Activated naive CD4-positive, alpha-beta T cell treated with anti-CD3 and anti-CD28 coated beads, Interleukin-2, amount 50 U/mL, for 24 hours (primary cell): ENCODE results near the gene TRIM44.
"Not testable (repeated sequence)": the region's sequence is repeated elsewhere in the genome, so short reads cannot be mapped to it uniquely, and the experiment has no call there.

Source experiments
- H3K27ac Mint-ChIP-seq: one replicate; pipeline ENCODE4 v1.8.0; 2021; ENCODE audit warnings: mild to moderate bottlenecking, mixed read lengths
- H3K27me3 Mint-ChIP-seq: one replicate; pipeline ENCODE4 v1.8.0; 2021; ENCODE audit warnings: mixed read lengths
- H3K36me3 Mint-ChIP-seq: one replicate; pipeline ENCODE4 v1.8.0; 2021; ENCODE audit warnings: mixed read lengths
- H3K4me1 Mint-ChIP-seq: one replicate; pipeline ENCODE4 v1.8.0; 2021; ENCODE audit warnings: mixed read lengths
- H3K4me3 Mint-ChIP-seq: one replicate; pipeline ENCODE4 v1.8.0; 2021; ENCODE audit warnings: mild to moderate bottlenecking, mixed read lengths
- H3K9me3 Mint-ChIP-seq: one replicate; pipeline ENCODE4 v1.8.0; 2021; ENCODE audit warnings: mixed read lengths

Gene TRIM44

DNA sequence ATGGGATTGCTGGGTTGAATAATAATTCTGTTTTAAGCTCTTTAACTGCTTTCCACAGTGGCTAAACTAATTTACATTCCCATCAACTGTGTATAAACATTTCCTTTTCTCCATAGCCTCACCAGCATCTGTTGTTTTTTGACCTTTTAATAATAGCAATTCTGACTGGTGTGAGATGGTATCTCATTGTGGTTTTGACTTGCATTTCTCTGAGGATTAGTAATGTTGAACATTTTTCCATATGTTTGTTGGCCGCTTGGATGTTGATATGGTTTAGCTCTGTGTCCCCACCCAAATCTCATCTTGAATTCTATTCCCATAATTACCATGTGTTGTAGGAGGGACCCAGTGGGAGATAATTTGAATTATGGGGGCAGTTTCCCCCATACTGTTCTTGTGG is 107.8 kb downstream of the TRIM44 start:
- not testable (repeated sequence) for H3K27ac Mint-ChIP-seq, H3K4me3 Mint-ChIP-seq, H3K9me3 Mint-ChIP-seq, H3K27me3 Mint-ChIP-seq
- Mint-ChIP-seq H3K4me1 (peaks cover 23% of the 10 kb centered on the region), H3K36me3 (peaks cover 37% of the 10 kb centered on the region)

DNA sequence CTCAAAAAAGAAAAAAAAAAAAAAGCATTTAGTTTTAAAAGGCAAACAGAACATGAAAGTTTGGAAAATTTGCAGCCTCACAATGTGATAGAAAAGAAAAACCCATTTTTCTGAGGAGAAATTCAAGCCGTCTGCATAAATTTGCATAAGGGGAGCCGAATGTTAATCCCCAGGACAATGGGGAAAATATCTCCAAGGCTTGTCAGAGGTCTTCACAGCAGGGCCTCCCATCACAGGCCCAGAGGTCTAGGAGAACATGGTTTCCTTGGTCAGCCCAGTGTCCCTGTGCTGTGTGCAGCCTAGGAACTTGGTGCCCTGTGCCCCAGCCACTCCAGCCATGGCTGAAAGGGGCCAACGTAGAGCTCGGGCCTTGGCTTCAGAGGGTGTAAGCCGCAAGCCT is 109.1 kb downstream of the TRIM44 start:
- Mint-ChIP-seq H3K9me3 (peaks cover 4% of the 10 kb centered on the region), H3K36me3 (peaks cover 38% of the 10 kb centered on the region), H3K4me1 (peaks cover 23% of the 10 kb centered on the region), H3K4me3 (no peak overlapping the region), H3K27ac (no peak overlapping the region), H3K27me3 (no peaks in the 10 kb centered on the region)

DNA sequence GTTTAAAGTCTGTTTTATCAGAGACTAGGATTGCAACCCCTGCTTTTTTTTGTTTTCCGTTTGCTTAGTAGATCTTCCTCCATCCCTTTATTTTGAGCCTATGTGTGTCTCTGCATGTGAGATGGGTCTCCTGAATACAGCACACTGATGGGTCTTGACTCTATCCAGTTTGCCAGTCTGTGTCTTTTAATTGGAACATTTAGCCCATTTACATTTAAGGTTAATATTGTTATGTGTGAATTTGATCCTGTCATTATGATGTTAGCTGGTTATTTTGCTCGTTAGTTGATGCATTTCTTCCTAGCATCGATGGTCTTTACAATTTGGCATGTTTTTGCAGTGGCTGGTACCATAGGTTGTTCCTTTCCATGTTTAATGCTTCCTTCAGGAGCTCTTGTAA is 114.7 kb downstream of the TRIM44 start:
- not testable (repeated sequence) for H3K27ac Mint-ChIP-seq, H3K9me3 Mint-ChIP-seq, H3K4me3 Mint-ChIP-seq, H3K27me3 Mint-ChIP-seq
- Mint-ChIP-seq H3K4me1 (peaks cover 48% of the 10 kb centered on the region), H3K36me3 (peaks cover 32% of the 10 kb centered on the region)

DNA sequence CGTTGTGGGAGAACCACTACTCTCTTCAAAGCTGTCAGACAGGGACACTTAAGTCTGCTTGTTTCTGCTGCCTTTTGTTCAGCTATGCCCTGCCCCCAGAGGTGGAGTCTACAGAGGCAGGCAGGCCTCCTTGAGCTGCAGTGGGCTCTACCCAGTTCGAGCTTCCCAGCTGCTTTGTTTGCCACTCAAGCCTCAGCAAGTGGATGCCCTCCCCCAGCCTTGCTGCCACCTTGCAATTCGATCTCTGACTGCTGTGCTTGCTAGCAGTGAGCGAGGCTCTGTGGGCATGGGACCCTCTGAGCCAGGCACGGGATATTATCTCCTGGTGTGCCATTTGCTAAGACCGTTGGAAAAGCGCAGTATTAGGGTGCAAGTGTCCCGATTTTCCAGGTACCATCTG is 116.4 kb downstream of the TRIM44 start:
- not testable (repeated sequence) for H3K4me3 Mint-ChIP-seq, H3K27me3 Mint-ChIP-seq, H3K9me3 Mint-ChIP-seq, H3K27ac Mint-ChIP-seq
- peaks cover 65% of the 10 kb centered on the region for H3K4me1 Mint-ChIP-seq
- H3K36me3 Mint-ChIP-seq: peaks cover 23% of the 10 kb centered on the region

DNA sequence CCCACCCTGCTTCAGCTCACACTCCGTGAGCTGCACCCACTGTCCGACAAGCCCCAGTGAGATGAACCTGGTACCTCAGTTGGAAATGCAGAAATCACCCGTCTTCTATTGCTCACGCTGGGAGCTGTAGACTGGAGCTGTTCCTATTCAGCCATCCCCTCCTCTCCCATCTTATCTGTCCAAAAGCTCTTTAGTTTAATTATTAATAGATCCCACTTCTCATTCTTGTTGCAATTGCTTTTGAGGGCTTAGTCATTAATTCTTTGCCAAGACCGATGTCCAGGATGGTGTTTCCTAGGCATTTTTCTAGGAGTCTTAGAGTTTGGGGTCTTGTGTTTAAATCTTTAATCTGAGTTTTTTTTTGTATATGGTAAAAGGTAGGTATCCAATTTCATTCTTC is 116.8 kb downstream of the TRIM44 start:
- H3K4me1 Mint-ChIP-seq: peaks cover 69% of the 10 kb centered on the region
- no peaks in the 10 kb centered on the region for H3K9me3 Mint-ChIP-seq
- H3K27me3 Mint-ChIP-seq: no peaks in the 10 kb centered on the region
- peaks cover 23% of the 10 kb centered on the region for H3K36me3 Mint-ChIP-seq
- no peak overlapping the region for H3K4me3 Mint-ChIP-seq
- H3K27ac Mint-ChIP-seq: no peak overlapping the region

DNA sequence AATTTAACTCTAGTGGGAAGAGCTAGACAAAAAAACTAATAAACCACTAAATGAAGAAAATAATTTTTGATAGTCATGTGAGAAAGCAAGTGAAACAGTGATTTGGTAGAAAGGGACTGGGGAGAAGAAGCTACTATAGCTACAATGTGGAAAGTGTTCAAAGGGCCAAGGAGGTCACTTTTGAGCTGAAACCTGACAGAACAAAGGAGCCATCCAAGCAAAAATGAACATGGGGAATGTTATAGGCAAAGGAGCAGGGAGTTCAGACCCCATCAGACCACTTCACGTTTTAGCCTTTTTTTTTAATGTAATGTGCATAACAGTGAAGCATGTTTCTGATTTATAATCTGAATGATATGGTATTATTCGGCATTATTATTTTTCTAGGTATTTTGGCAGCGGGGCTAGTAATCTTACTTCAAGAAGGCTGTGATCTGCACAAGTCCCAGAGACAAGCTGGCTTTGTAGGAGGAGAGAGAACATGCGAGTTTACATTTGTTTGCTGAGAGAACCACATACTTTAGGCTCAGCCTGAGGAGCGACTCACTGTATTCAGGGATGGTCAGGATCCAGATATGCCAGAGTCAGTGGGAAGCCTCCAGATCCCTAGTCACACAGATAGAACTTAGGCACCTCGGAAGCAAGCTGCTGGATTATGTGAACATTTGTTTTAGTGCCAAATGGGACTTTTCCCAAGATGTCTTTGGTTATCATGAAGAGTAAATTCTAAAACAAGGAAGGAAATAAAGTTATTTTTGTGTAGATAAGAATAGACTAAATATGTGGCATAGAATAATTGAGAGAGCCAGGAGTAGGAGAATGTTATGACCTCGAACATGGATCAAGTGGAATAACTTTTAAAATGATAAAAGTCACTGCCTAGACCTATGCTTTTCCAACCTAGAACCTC is 118.6 kb downstream of the TRIM44 start:
- Mint-ChIP-seq H3K27ac (no peak overlapping the region), H3K4me1 (peaks cover 81% of the 10 kb centered on the region), H3K9me3 (no peaks in the 10 kb centered on the region), H3K4me3 (no peak overlapping the region), H3K27me3 (no peaks in the 10 kb centered on the region), H3K36me3 (peaks cover 18% of the 10 kb centered on the region)

DNA sequence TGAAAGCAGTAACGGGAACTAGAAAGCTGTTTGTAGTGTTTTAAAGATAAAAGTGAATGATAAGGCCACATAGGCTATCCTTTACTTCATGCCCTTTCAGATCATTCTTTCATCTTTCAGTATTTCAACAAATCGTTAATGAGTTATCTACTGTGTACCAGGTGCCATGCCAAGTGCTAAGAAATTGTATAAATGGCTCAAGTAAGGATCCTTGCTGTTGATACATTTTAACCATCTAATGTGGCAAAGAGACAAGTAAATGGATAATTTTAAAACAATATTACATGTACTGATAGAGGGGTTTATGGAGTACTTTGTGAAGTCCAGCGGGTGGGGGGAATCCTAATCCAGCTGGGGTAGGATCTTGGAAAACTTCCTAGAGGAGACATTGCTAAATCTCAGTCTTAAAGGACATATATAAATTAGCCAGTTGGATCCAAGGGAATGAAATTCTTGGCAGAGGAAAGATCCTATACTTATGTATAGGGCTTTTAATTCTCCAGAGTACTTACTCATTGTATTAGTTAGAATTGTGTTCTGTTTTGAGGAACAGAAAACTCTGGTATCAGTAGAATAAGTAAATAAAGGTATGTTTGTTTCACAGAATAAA is 119.4 kb downstream of the TRIM44 start:
- Mint-ChIP-seq H3K27ac (no peak overlapping the region), H3K4me1 (peaks cover 83% of the 10 kb centered on the region), H3K4me3 (no peak overlapping the region), H3K27me3 (no peaks in the 10 kb centered on the region), H3K36me3 (peaks cover 17% of the 10 kb centered on the region), H3K9me3 (no peaks in the 10 kb centered on the region)

DNA sequence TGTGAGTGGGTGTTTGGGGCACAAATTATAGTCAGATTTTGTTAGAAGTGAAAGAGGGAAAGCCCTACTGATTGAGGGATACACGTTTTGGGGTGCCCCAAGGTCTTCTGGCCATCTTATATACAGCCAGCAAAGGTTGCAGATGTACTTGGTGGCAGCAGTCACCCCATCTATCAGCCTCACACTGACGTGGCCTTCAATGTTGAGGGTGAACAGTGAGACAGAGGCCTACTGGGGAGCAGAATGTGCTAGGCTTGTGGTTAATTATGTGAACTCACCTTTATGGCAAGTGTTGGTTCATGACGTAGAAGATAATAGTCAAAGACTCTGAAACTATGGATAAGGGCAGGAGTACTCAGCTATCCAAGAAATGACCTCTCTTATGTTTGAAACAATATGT is 121.2 kb downstream of the TRIM44 start:
- H3K4me1 Mint-ChIP-seq: peaks cover 89% of the 10 kb centered on the region
- no peaks in the 10 kb centered on the region for H3K27me3 Mint-ChIP-seq
- peaks cover 14% of the 10 kb centered on the region for H3K36me3 Mint-ChIP-seq
- no peaks in the 10 kb centered on the region for H3K9me3 Mint-ChIP-seq
- peak overlapping the region; percentile 2 for H3K4me3 Mint-ChIP-seq
- no peak overlapping the region for H3K27ac Mint-ChIP-seq

DNA sequence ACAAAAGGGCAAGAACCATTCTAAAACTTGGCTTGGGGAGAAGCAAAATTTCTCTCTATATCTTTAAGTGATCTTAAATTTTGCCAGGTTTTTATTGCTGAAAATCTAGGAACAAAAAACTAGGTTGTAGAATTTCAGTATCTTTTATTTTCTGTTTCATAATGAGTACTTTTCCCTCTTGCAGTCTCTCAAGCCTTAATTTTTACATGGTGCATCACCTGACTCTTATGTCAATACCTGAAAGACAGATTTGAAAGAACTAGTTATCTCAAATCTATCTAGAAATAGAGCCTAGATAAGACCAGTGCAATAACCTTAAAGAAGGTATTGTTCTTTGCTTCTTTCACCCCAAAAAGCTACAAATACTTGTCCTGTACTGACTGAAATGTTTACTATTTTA is 122.1 kb downstream of the TRIM44 start:
- H3K4me3 Mint-ChIP-seq: no peak overlapping the region
- H3K27ac Mint-ChIP-seq: no peak overlapping the region
- H3K9me3 Mint-ChIP-seq: no peaks in the 10 kb centered on the region
- no peaks in the 10 kb centered on the region for H3K27me3 Mint-ChIP-seq
- peaks cover 10% of the 10 kb centered on the region for H3K36me3 Mint-ChIP-seq
- peaks cover 87% of the 10 kb centered on the region for H3K4me1 Mint-ChIP-seq

DNA sequence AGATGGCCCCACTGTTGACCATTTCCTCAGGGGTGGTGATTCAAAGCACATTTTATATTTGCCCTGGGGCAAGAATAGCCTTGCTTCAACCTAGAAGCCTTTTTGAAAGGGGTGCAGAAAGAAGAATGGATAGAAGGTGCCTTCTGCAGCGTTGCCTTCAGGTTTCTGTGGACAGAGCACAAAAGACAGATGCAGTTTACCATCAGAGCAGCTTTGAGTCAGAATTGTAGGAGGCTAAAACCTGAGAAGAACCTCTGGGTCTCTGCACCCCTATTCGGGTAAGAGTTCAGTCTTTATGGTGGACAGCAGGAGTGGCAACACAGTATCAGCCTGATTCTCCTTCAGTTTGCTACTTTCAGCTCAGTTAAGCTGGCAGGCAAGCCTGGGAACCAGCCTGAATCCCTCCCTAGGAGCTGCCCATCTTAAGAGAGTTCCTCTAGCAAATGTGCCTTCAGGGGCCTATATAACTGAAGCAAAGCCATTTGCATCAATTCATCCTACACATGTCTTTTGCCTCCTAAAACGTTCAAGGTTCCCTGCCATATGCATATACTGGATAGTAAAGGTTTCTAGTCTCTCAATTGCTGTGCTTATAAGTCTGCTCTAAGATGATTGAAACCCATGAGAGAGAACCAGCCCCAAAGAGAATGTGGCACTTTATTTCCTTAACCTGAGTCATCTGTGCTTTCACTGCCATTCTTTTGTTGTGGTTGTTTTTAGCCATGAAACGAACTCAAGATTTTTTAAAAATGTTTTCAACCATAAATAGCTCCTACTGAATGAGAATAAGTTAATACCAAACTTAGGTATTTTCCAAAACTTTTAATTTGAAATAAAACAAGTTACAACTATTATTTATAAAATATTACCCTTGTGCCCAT is 123.0 kb downstream of the TRIM44 start:
- H3K36me3 Mint-ChIP-seq: peaks cover 7% of the 10 kb centered on the region
- no peak overlapping the region for H3K27ac Mint-ChIP-seq
- H3K9me3 Mint-ChIP-seq: no peaks in the 10 kb centered on the region
- peaks cover 78% of the 10 kb centered on the region for H3K4me1 Mint-ChIP-seq
- no peaks in the 10 kb centered on the region for H3K27me3 Mint-ChIP-seq
- H3K4me3 Mint-ChIP-seq: no peak overlapping the region

DNA sequence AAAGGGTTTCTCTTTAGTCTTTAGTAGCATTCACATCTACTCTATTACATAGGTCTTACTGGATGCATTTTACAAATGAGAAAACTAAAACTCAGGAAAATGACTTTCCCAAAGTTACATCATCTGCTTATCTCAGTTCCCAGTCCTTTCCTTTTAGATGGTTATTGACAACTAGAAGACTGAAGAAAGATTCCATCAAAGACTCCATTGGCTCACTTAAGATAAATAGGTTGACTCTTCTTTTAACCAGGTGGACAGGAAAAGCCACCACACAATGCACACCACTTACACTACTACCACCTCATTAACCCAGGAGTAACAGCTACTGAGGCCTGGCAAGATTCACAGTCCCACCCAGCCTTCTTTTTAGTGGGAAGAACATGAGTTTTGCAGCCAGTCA is 123.6 kb downstream of the TRIM44 start:
- no peaks in the 10 kb centered on the region for H3K27me3 Mint-ChIP-seq
- H3K27ac Mint-ChIP-seq: peak overlapping the region; percentile 35
- no peaks in the 10 kb centered on the region for H3K9me3 Mint-ChIP-seq
- peaks cover 2% of the 10 kb centered on the region for H3K36me3 Mint-ChIP-seq
- H3K4me3 Mint-ChIP-seq: no peak overlapping the region
- peaks cover 72% of the 10 kb centered on the region for H3K4me1 Mint-ChIP-seq

DNA sequence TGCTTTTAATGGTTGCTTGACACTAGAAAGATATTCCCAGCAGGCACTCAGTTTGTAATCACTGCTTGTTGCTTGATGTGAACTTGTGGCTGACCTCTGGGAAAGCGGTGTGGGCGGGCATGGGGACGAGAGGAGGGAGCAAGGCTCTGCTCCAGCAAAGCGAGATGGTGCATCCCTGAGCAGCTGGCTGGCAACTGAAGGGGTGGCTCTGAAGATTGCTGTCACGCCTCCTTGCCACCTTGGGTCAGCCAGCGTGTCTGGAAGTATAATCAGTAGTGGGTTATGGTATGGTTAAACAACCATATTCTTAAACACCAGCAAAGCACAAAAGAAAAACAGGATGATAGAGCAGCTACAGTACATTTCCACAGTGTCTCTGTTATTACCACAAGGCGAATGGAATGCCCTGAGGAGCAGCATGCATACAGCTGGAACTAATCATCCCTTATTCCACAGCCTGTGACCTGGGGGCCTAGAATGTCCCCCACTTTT is 124.5 kb downstream of the TRIM44 start:
- peaks cover 70% of the 10 kb centered on the region for H3K4me1 Mint-ChIP-seq
- H3K27me3 Mint-ChIP-seq: no peaks in the 10 kb centered on the region
- H3K4me3 Mint-ChIP-seq: no peak overlapping the region
- H3K9me3 Mint-ChIP-seq: no peaks in the 10 kb centered on the region
- peak overlapping the region; percentile 72 for H3K27ac Mint-ChIP-seq
- peaks cover 8% of the 10 kb centered on the region for H3K36me3 Mint-ChIP-seq

DNA sequence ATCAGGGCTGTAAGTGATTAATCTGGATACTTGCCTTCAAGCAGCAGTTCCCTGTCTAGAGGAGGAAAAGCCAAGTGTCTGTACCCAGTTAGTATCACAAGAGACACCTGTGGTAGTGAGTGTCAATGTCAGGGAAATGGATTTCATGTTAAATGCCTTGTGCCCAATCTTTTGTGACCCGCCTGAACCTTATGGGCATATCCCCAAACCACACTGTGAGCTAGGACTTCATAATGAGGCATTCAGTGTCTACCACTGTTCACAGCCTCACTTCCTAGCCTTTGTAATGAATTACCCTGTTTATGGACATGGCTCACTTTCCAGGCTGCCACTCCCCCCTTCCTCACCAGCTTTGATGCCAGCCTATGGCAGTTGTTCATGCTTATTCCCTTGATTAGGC is 125.1 kb downstream of the TRIM44 start:
- Mint-ChIP-seq H3K4me3 (no peak overlapping the region), H3K4me1 (peaks cover 68% of the 10 kb centered on the region), H3K27me3 (no peaks in the 10 kb centered on the region), H3K9me3 (no peaks in the 10 kb centered on the region), H3K27ac (no peak overlapping the region), H3K36me3 (peaks cover 8% of the 10 kb centered on the region)

DNA sequence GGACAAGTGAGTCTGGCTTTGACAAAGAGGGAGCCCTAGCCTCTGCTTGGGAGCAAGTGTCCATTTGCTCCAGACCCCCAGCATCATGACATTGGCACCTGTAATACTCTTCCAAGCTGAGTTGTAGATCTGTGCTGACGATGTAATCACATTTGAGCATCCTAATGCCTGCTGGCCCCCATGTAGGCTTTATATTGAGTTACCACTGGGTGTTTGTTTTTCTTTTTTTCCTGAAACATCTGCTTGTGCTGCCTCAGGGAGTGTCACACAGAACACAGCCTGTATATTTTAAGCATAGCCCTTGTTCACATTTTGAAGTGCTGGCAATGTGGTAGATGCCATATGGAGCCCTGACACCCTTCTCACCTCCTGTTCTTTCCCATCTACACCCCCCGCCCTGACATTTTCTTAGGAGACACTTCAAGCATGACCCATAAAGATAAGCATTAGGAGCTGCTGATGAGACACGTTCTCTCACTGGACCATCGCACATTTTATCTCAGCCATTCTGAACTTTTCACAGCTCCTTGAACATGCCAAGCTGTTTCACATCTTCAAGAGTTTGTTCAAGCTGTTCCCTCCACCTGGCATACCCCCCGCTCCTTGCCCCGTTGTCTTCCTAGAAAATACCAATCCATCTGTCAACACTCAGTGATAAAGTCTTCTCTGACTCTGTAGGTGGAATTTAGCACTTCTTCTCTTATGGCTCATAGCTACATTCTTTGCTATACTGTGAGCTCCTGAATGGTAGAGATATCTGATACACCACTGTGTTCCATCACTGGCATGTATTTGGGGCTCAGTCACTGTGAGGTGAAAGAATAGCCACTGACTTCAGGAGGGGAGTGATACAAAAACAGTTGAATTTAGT is 128.7 kb downstream of the TRIM44 start:
- H3K27ac Mint-ChIP-seq: no peak overlapping the region
- H3K4me1 Mint-ChIP-seq: peaks cover 50% of the 10 kb centered on the region

More for the DNA sequence above, 128.7 kb downstream of the TRIM44 start:
- Mint-ChIP-seq H3K9me3 (no peaks in the 10 kb centered on the region), H3K4me3 (no peak overlapping the region), H3K36me3 (peaks cover 16% of the 10 kb centered on the region), H3K27me3 (no peaks in the 10 kb centered on the region)
